WTC11 (cell line): ENCODE results near the gene SUCLA2. TPM values are rescaled to one million over a fixed set of nuclear protein-coding genes. Genes with fewer than 3 reads are reported as not detected.

Experiments used
- ATAC-seq: fragments of 200-7000 bp; cut with Tn5 transposase; 2 replicates; pipeline ENCODE4 v1.10.0; 2021; ENCODE audit warnings: mild to moderate bottlenecking, moderate library complexity
- CTCF ChIA-PET: fragments of 300-600 bp; sonication (Branson Sonifier 250); formaldehyde crosslinking; loops from one replicate; lab custom pipeline; 2021; ENCODE audit warnings: antibody characterized with exemption; lab: Charles Lee
- POLR2A ChIA-PET: fragments of 350-600 bp; sonication (Branson Sonifier 250); formaldehyde crosslinking; loops from one replicate; lab custom pipeline; 2021; ENCODE audit warnings: antibody characterized with exemption; lab: Charles Lee
- DNase-seq: peaks from one replicate; pipeline ENCODE4 v3.0.0; 2021; ENCODE audit warnings: low spot score
- H3K27ac Mint-ChIP-seq: 2 replicates; pipeline ENCODE4 v1.8.0; 2021; ENCODE audit warnings: mixed read lengths
- H3K27me3 Mint-ChIP-seq: 2 replicates; pipeline ENCODE4 v1.8.0; 2021; ENCODE audit warnings: low read depth, mild to moderate bottlenecking, moderate library complexity, mixed read lengths
- H3K36me3 Mint-ChIP-seq: 2 replicates; pipeline ENCODE4 v1.8.0; 2021; ENCODE audit warnings: mixed read lengths
- H3K4me1 Mint-ChIP-seq: 2 replicates; pipeline ENCODE4 v1.8.0; 2022; ENCODE audit warnings: mixed read lengths
- H3K4me3 Mint-ChIP-seq: 2 replicates; pipeline ENCODE4 v1.8.0; 2021; ENCODE audit warnings: mild to moderate bottlenecking, moderate library complexity, mixed read lengths
- H3K9me3 Mint-ChIP-seq: 2 replicates; pipeline ENCODE4 v1.8.0; 2021; ENCODE audit warnings: mixed read lengths
- FOXK1 ChIP-seq: sonication (generic); formaldehyde crosslinking; IDR thresholded peaks from 2 replicates; pipeline ENCODE4 v1.8.0; 2022; ENCODE audit warnings: mild to moderate bottlenecking, moderate library complexity, missing genetic modification reagents
- KAT7 ChIP-seq: sonication (generic); formaldehyde crosslinking; IDR thresholded peaks from 2 replicates; pipeline ENCODE4 v1.8.1; 2023; ENCODE audit warnings: missing genetic modification reagents, mild to moderate bottlenecking, borderline replicate concordance
- MXD4 ChIP-seq: fragments of 250-450 bp; sonication (Bioruptor Pico); IDR thresholded peaks from 2 replicates; pipeline ENCODE4 v1.8.0; 2021; ENCODE audit warnings: mild to moderate bottlenecking, moderate library complexity, borderline replicate concordance
- NFE2L1 ChIP-seq: sonication (generic); formaldehyde crosslinking; IDR thresholded peaks from 2 replicates; pipeline ENCODE4 v1.8.1; 2023; ENCODE audit warnings: missing genetic modification reagents
- NFYB ChIP-seq: sonication (generic); formaldehyde crosslinking; conservative IDR thresholded peaks from 2 replicates; pipeline ENCODE4 v1.8.0; 2022; ENCODE audit warnings: low read depth, missing genetic modification reagents
- NR1H2 ChIP-seq: sonication (generic); formaldehyde crosslinking; IDR thresholded peaks from 2 replicates; pipeline ENCODE4 v1.9.0; 2021; ENCODE audit warnings: mild to moderate bottlenecking, moderate library complexity, missing genetic modification reagents
- NR3C1 ChIP-seq: sonication (generic); formaldehyde crosslinking; conservative IDR thresholded peaks from 2 replicates; pipeline ENCODE4 v1.8.1; 2023; ENCODE audit warnings: low read depth, mild to moderate bottlenecking, missing genetic modification reagents
- PRRX2 ChIP-seq: fragments of 250-450 bp; sonication (Bioruptor Pico); IDR thresholded peaks from 2 replicates; pipeline ENCODE4 v1.8.0; 2021; ENCODE audit warnings: mild to moderate bottlenecking
- SP1 ChIP-seq: sonication (generic); formaldehyde crosslinking; conservative IDR thresholded peaks from 2 replicates; pipeline ENCODE4 v1.8.1; 2022; ENCODE audit warnings: missing genetic modification reagents
- TP53 ChIP-seq: sonication (generic); formaldehyde crosslinking; IDR thresholded peaks from 2 replicates; pipeline ENCODE4 v1.8.1; 2023; ENCODE audit warnings: mild to moderate bottlenecking, missing genetic modification reagents
- ZNF121 ChIP-seq: sonication (generic); formaldehyde crosslinking; IDR thresholded peaks from 2 replicates; pipeline ENCODE4 v1.8.0; 2023; ENCODE audit warnings: missing genetic modification reagents
- ZNF317 ChIP-seq: sonication (generic); formaldehyde crosslinking; IDR thresholded peaks from 2 replicates; pipeline ENCODE4 v1.8.1; 2023; ENCODE audit warnings: low read depth, mild to moderate bottlenecking, moderate library complexity, missing genetic modification reagents, borderline replicate concordance
- total RNA-seq: library from RNA; stranded (reverse); gene quantifications from 3 replicates; pipeline ENCODE4 v1.2.3, GENCODE V29; 2021
- TF ChIP-seq, protein P1 (sequence below): sonication (generic); formaldehyde crosslinking; IDR thresholded peaks from 2 replicates; pipeline ENCODE4 v1.8.1; 2023; ENCODE audit warnings: mild to moderate bottlenecking, moderate library complexity, missing genetic modification reagents
- TF ChIP-seq, protein P2 (sequence below): fragments of 250-450 bp; sonication (Bioruptor Pico); IDR thresholded peaks from 2 replicates; pipeline ENCODE4 v1.9.0; 2021; ENCODE audit warnings: moderate library complexity, mild to moderate bottlenecking, inconsistent platforms, borderline replicate concordance
- TF ChIP-seq, protein P3 (sequence below): sonication (generic); formaldehyde crosslinking; IDR thresholded peaks from 2 replicates; pipeline ENCODE4 v1.8.1; 2023; ENCODE audit warnings: mild to moderate bottlenecking, missing genetic modification reagents, moderate library complexity
- TF ChIP-seq, protein P4 (sequence below): sonication (generic); formaldehyde crosslinking; IDR thresholded peaks from 2 replicates; pipeline ENCODE4 v1.8.1; 2023; ENCODE audit warnings: mild to moderate bottlenecking, missing genetic modification reagents, moderate library complexity
- TF ChIP-seq, protein P5 (sequence below): sonication (generic); formaldehyde crosslinking; IDR thresholded peaks from 2 replicates; pipeline ENCODE4 v1.8.1; 2022; ENCODE audit warnings: mild to moderate bottlenecking, missing genetic modification reagents, moderate library complexity, borderline replicate concordance

SUCLA2 gene
- total RNA-seq, 1 experiment from 2014 or later = 66.8 TPM

DNA sequence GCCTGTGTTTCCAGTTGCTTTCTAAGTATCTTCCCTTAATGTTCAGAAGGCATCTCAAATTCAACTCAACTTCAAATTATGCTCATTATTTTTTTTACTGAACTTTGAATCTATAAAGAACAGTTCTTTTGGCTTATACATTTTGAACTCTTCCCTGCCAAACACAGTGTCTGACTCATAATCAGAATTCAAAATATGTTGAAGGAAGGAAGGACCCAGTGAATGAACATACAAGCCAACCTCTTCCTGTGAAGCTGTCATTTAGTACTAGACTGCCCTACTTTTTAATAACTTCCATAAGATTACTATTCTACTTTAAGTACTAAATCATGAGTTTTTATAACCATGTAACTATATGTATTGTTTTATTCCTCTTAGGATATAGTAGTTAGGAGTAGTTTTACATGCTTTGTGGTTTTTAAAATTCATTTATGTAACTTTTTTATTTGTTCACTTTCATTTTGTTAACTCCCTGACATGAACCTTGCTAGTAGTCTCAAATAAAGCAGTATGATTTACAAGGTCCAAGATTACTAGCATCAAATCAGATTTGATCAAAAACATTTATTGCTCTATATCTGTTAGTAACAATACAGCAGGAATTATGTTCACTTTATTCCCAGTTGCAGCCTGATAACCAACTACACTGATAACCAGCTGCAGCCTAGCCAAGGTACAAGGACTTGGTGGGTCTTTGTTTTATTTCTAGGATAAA, 42.9 kb upstream of the SUCLA2 start:
- peaks cover 4% of the 10 kb centered on the region for H3K4me1 Mint-ChIP-seq
- POLR2A ChIA-PET = interaction anchor here (0.9 kb wide), 1 partner anchor 671 kb away, joined by 3 read pairs; no protein-coding TSS in a partner anchor
- no peaks in the 10 kb centered on the region for H3K9me3 Mint-ChIP-seq
- no peak for ATAC-seq
- no peak for TF ChIP-seq TP53 (CRISPR knock-in tag)
- TF ChIP-seq, protein P1, sequence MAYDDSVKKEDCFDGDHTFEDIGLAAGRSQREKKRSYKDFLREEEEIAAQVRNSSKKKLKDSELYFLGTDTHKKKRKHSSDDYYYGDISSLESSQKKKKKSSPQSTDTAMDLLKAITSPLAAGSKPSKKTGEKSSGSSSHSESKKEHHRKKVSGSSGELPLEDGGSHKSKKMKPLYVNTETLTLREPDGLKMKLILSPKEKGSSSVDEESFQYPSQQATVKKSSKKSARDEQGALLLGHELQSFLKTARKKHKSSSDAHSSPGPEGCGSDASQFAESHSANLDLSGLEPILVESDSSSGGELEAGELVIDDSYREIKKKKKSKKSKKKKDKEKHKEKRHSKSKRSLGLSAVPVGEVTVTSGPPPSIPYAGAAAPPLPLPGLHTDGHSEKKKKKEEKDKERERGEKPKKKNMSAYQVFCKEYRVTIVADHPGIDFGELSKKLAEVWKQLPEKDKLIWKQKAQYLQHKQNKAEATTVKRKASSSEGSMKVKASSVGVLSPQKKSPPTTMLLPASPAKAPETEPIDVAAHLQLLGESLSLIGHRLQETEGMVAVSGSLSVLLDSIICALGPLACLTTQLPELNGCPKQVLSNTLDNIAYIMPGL (CRISPR knock-in tag) = no peak
- TF ChIP-seq, protein P2, sequence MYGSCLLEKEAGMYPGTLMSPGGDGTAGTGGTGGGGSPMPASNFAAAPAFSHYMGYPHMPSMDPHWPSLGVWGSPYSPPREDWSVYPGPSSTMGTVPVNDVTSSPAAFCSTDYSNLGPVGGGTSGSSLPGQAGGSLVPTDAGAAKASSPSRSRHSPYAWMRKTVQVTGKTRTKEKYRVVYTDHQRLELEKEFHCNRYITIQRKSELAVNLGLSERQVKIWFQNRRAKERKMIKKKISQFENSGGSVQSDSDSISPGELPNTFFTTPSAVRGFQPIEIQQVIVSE = no peak
- TF ChIP-seq SP1 (CRISPR knock-in tag) = no peak
- no peak for TF ChIP-seq PRRX2 (CRISPR knock-in tag)
- TF ChIP-seq, all 79 proteins: peak for 0
- H3K36me3 Mint-ChIP-seq = peaks cover 54% of the 10 kb centered on the region
- H3K27me3 Mint-ChIP-seq = no peaks in the 10 kb centered on the region
- H3K4me3 Mint-ChIP-seq = no peak overlapping the region
- no peak overlapping the region for H3K27ac Mint-ChIP-seq
- CTCF ChIA-PET = no interaction called here
- DNase-seq = no peak

DNA sequence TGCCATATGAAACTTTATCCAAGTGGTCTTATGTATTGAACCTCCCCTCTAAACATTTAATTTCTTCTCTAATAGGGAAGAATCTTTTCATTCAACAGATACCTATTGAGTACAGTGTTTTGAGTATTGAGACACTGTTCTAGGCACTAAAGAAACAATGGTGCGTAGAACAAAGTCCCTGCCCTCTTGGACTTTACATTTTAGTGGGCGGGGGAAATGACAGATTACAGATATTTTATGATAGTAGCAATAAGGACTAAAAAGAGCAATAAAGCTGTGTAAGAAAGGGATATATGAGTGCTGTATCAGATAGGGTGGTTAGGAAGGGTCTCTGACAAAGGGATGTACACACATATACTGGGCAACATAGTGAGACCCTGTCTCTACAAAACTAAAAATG, 41.8 kb upstream of the SUCLA2 start:
- no peak for ATAC-seq

DNA sequence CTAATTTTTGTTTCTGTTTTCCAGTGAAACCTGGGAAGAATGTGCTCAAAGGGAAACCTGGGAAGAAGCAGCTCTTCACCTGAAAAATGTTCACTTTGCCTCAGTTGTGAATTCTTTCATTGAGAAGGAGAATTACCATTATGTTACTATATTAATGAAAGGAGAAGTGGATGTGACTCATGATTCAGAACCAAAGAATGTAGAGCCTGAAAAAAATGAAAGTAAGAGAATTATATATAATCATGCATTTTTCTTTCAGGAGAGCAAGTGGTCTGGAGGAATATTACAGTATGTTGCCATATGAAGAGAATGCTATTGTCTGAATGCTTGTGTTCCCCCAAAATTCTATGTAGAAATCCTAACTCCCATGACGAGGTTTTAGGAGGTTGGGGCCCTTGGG, 39.8 kb upstream of the SUCLA2 start:
- no peak for ATAC-seq
- Mint-ChIP-seq H3K4me1 (peaks cover 22% of the 10 kb centered on the region), H3K36me3 (peaks cover 31% of the 10 kb centered on the region), H3K27ac (no peak overlapping the region), H3K9me3 (no peaks in the 10 kb centered on the region), H3K4me3 (no peak overlapping the region)
- POLR2A ChIA-PET = no interaction called here
- CTCF ChIA-PET = interaction anchor here (1.1 kb wide), 1 partner anchor 54 kb away, joined by 3 read pairs; the partner anchor contains the start of gene MED4
- TF ChIP-seq KAT7 = no peak
- TF ChIP-seq NFYB (CRISPR knock-in tag) = no peak
- TF ChIP-seq, protein P3, sequence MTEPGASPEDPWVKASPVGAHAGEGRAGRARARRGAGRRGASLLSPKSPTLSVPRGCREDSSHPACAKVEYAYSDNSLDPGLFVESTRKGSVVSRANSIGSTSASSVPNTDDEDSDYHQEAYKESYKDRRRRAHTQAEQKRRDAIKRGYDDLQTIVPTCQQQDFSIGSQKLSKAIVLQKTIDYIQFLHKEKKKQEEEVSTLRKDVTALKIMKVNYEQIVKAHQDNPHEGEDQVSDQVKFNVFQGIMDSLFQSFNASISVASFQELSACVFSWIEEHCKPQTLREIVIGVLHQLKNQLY (CRISPR knock-in tag) = no peak
- TF ChIP-seq FOXK1 (CRISPR knock-in tag) = no peak
- TF ChIP-seq, protein P4, sequence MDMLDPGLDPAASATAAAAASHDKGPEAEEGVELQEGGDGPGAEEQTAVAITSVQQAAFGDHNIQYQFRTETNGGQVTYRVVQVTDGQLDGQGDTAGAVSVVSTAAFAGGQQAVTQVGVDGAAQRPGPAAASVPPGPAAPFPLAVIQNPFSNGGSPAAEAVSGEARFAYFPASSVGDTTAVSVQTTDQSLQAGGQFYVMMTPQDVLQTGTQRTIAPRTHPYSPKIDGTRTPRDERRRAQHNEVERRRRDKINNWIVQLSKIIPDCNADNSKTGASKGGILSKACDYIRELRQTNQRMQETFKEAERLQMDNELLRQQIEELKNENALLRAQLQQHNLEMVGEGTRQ (CRISPR knock-in tag) = no peak
- TF ChIP-seq ZNF317 = no peak
- TF ChIP-seq, all 79 proteins: peak for 0
- no peak for DNase-seq
- H3K27me3 Mint-ChIP-seq = no peaks in the 10 kb centered on the region

More for the DNA sequence above, 41.8 kb upstream of the SUCLA2 start:
- Mint-ChIP-seq H3K4me1 (peaks cover 10% of the 10 kb centered on the region), H3K9me3 (no peaks in the 10 kb centered on the region), H3K36me3 (peaks cover 46% of the 10 kb centered on the region), H3K4me3 (no peak overlapping the region), H3K27ac (no peak overlapping the region), H3K27me3 (no peaks in the 10 kb centered on the region)
- TF ChIP-seq MXD4 (no peak), ZNF121 (peak; percentile 31; the same call in 1 of the 2 replicates), NR1H2 (CRISPR knock-in tag) (no peak), NR3C1 (CRISPR knock-in tag) (no peak), NFE2L1 (no peak)
- TF ChIP-seq, protein P5, sequence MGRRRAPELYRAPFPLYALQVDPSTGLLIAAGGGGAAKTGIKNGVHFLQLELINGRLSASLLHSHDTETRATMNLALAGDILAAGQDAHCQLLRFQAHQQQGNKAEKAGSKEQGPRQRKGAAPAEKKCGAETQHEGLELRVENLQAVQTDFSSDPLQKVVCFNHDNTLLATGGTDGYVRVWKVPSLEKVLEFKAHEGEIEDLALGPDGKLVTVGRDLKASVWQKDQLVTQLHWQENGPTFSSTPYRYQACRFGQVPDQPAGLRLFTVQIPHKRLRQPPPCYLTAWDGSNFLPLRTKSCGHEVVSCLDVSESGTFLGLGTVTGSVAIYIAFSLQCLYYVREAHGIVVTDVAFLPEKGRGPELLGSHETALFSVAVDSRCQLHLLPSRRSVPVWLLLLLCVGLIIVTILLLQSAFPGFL = no peak
- DNase-seq = no peak
- ChIA-PET POLR2A (no interaction called here), CTCF (no interaction called here)
